HEK293 (cell line): ENCODE results near the gene LMOD1.

Source experiments
- CTCF ChIP-seq: fragments of 450-650 bp; formaldehyde crosslinking; IDR thresholded peaks from 2 replicates; pipeline ENCODE4 v1.5.1; 2016; ENCODE audit warnings: missing biosample characterization, missing genetic modification characterization
- MYNN ChIP-seq: fragments of 450-650 bp; formaldehyde crosslinking; IDR thresholded peaks from 2 replicates; pipeline ENCODE4 v1.5.1; 2016; ENCODE audit warnings: missing biosample characterization, missing genetic modification characterization, borderline replicate concordance
- ZNF24 ChIP-seq: fragments of 450-650 bp; formaldehyde crosslinking; IDR thresholded peaks from 2 replicates; pipeline ENCODE4 v1.5.1; 2016; ENCODE audit warnings: missing biosample characterization, missing genetic modification characterization

- TF ChIP-seq CTCF (tag by site-specific recombination) (no peak), MYNN (tag by site-specific recombination) (no peak), ZNF24 (tag by site-specific recombination) (no peak)
These were observed 48.0 kb downstream of the LMOD1 start for GRCh38 chr1:201898240-201898894.
